ENCODE results near the gene NDUFS7. TPM values are rescaled to one million over a fixed set of nuclear protein-coding genes. Genes with fewer than 3 reads are reported as not detected.

NDUFS7 gene
- total RNA-seq, 1 donor, result 33.7 TPM

- TF ChIP-seq CTCF (IDR thresholded peaks at IDR 0.05; ENCODE audit: insufficient read depth, low read depth, low read length), result no peak
- DNase-seq (ENCODE audit: low read depth), result no peak
- H3K4me3 ChIP-seq (ENCODE audit: low read depth, low read length), result no peak overlapping the region
These were observed 4.4 kb upstream of the NDUFS7 start for GRCh38 chr19:1379126-1379905.

GRCh38 chr19:1379961-1380489 is 3.7 kb upstream of the NDUFS7 start:
- DNase-seq (ENCODE audit: low read depth), result no peak
- TF ChIP-seq CTCF (IDR thresholded peaks at IDR 0.05; ENCODE audit: insufficient read depth, low read depth, low read length), result no peak
- no peak overlapping the region for H3K4me3 ChIP-seq (ENCODE audit: low read depth, low read length)

- no peak for DNase-seq (ENCODE audit: low read depth)
- TF ChIP-seq CTCF (IDR thresholded peaks at IDR 0.05; ENCODE audit: insufficient read depth, low read depth, low read length), result no peak
- H3K4me3 ChIP-seq (ENCODE audit: low read depth, low read length), result no peak overlapping the region
These were observed 1.5 kb upstream of the NDUFS7 start for GRCh38 chr19:1382250-1382649.

GRCh38 chr19:1383017-1383311 is 743 bp upstream of the NDUFS7 start:
- no peak for DNase-seq (ENCODE audit: low read depth)
- H3K4me3 ChIP-seq (ENCODE audit: low read depth, low read length), result no peak overlapping the region
- TF ChIP-seq CTCF (IDR thresholded peaks at IDR 0.05; ENCODE audit: insufficient read depth, low read depth, low read length), result no peak

GRCh38 chr19:1384085-1384462 is 367 bp downstream of the NDUFS7 start:
- no peak for TF ChIP-seq CTCF (IDR thresholded peaks at IDR 0.05; ENCODE audit: insufficient read depth, low read depth, low read length)
- peak overlapping the region; percentile 92 for H3K4me3 ChIP-seq (ENCODE audit: low read depth, low read length)
- no peak for DNase-seq (ENCODE audit: low read depth)

GRCh38 chr19:1384478-1385110 is 887 bp downstream of the NDUFS7 start:
- DNase-seq (ENCODE audit: low read depth), result no peak
- TF ChIP-seq CTCF (IDR thresholded peaks at IDR 0.05; ENCODE audit: insufficient read depth, low read depth, low read length), result no peak
- peak overlapping the region; percentile 92 for H3K4me3 ChIP-seq (ENCODE audit: low read depth, low read length)

Data from fibroblast of villous mesenchyme (primary cell).